Caki2 (cell line): Measurements from ENCODE around the gene ITCH. TPM values are rescaled to one million over a fixed set of nuclear protein-coding genes. Genes with fewer than 3 reads are reported as not detected.
"Not testable (repeated sequence)": the region's sequence is repeated elsewhere in the genome, so short reads cannot be mapped to it uniquely, and the experiment has no call there.

Source experiments
- DNase-seq: peaks from one replicate; pipeline ENCODE4 v3.0.0-alpha.2; 2015; ENCODE audit warnings: low read depth
- in situ Hi-C: cut with HindIII; loops from 2 replicates; pipeline ENCODE4 v1.10.0; 2016; ENCODE audit warnings: low sequenced_read_pairs, low pct_unique_long_range_greater_than_20kb, mixed read lengths
- total RNA-seq: library from RNA; depleted of rRNA; stranded (reverse); fragments of >200 nt; shearing (Covaris generic); gene quantifications from 2 replicates; pipeline ENCODE4 v1.2.3, GENCODE V29; 2014; ENCODE audit warnings: low replicate concordance

ITCH gene
- total RNA-seq, 1 experiment from 2014 or later, result 50.8 TPM

GRCh38 chr20:34402461-34402860 lies 39.4 kb downstream of the ITCH start:
- DNase-seq, result no peak
- in situ Hi-C loops, result loop anchor here (10.0 kb wide), 1 partner anchor 52 kb away; no protein-coding TSS in a partner anchor

GRCh38 chr20:34403063-34403827 lies 40.2 kb downstream of the ITCH start:
- no peak for DNase-seq
- in situ Hi-C loops, result loop anchor here (10.0 kb wide), 1 partner anchor 52 kb away; no protein-coding TSS in a partner anchor

- DNase-seq, result no peak
- in situ Hi-C loops, result loop anchor here (10.0 kb wide), 1 partner anchor 51 kb away; no protein-coding TSS in a partner anchor
Observed at GRCh38 chr20:34403908-34404307, 40.8 kb downstream of the ITCH start.

GRCh38 chr20:34404803-34405202 lies 41.7 kb downstream of the ITCH start:
- no peak for DNase-seq
- in situ Hi-C loops, result loop anchor here (10.0 kb wide), 1 partner anchor 50 kb away; no protein-coding TSS in a partner anchor

GRCh38 chr20:34405247-34405651 lies 42.2 kb downstream of the ITCH start:
- in situ Hi-C loops, result loop anchor here (10.0 kb wide), 1 partner anchor 50 kb away; no protein-coding TSS in a partner anchor

GRCh38 chr20:34405942-34406341 lies 42.9 kb downstream of the ITCH start:
- DNase-seq, result not testable (repeated sequence)
- in situ Hi-C loops, result loop anchor here (10.0 kb wide), 1 partner anchor 49 kb away; no protein-coding TSS in a partner anchor

More at GRCh38 chr20:34405247-34405651, 42.2 kb downstream of the ITCH start:
- DNase-seq, result not testable (repeated sequence)

- in situ Hi-C loops, result loop anchor here (10.0 kb wide), 1 partner anchor 47 kb away; no protein-coding TSS in a partner anchor
- no peak for DNase-seq
Observed at GRCh38 chr20:34407962-34408474, 44.9 kb downstream of the ITCH start.

GRCh38 chr20:34410336-34410735 lies 47.3 kb downstream of the ITCH start:
- no peak for DNase-seq
- in situ Hi-C loops, result no loop called here

- in situ Hi-C loops, result no loop called here
- no peak for DNase-seq
Observed at GRCh38 chr20:34412453-34412852, 49.4 kb downstream of the ITCH start.

GRCh38 chr20:34414525-34414924 lies 51.5 kb downstream of the ITCH start:
- in situ Hi-C loops, DNase-seq: not testable (repeated sequence)

GRCh38 chr20:34415079-34415478 lies 52.0 kb downstream of the ITCH start:
- in situ Hi-C loops, result no loop called here
- no peak for DNase-seq

- in situ Hi-C loops, result no loop called here
- no peak for DNase-seq
Observed at GRCh38 chr20:34420146-34420545, 57.1 kb downstream of the ITCH start.

- in situ Hi-C loops, result no loop called here
- no peak for DNase-seq
Observed at GRCh38 chr20:34420975-34421374, 57.9 kb downstream of the ITCH start.

GRCh38 chr20:34421766-34422466 lies 58.8 kb downstream of the ITCH start:
- in situ Hi-C loops, result no loop called here
- DNase-seq, result no peak

- in situ Hi-C loops, DNase-seq: not testable (repeated sequence)
Observed at GRCh38 chr20:34425032-34425690, 62.1 kb downstream of the ITCH start.

GRCh38 chr20:34426026-34426425 lies 63.0 kb downstream of the ITCH start:
- in situ Hi-C loops, result no loop called here
- no peak for DNase-seq

- no peak for DNase-seq
- in situ Hi-C loops, result no loop called here
Observed at GRCh38 chr20:34427331-34427730, 64.3 kb downstream of the ITCH start.

- in situ Hi-C loops, result no loop called here
Observed at GRCh38 chr20:34427784-34428183, 64.7 kb downstream of the ITCH start.

More at GRCh38 chr20:34427784-34428183, 64.7 kb downstream of the ITCH start:
- DNase-seq, result no peak
